Right lobe of liver (tissue), 6 donors: ENCODE measurements around the gene ZNF333. TPM values are rescaled to one million over a fixed set of nuclear protein-coding genes. Genes with fewer than 3 reads are reported as not detected.

ENCODE experiments used
- ATAC-seq, 4 donors: fragments of 200-7000 bp; cut with Tn5 transposase; one replicate each; pipeline ENCODE4 v1.9.1; 2020; ENCODE audit warnings: mild to moderate bottlenecking in 4 of 4, moderate library complexity in 4 of 4
- DNase-seq, 3 donors: peaks; one replicate each; pipeline ENCODE4 v3.0.0-alpha.2; 2020
- H3K27ac ChIP-seq, 3 donors: fragments of 200-600 bp; one replicate each; pipeline ENCODE4 v1.8.0; 2022
- H3K27me3 ChIP-seq, 2 donors: fragments of 200-600 bp; one replicate each; pipeline ENCODE4 v1.8.0; 2022
- H3K36me3 ChIP-seq, 4 donors: fragments of 200-600 bp; sonication (generic) in 1 of 4; one replicate each; pipeline versions ENCODE4 v1.5.1 to v1.8.0; 2017 to 2022; ENCODE audit warnings: control low read depth in 1 of 4
- H3K4me1 ChIP-seq, 4 donors: fragments of 200-600 bp; sonication (generic) in 1 of 4; one replicate each; pipeline versions ENCODE4 v1.5.1 to v1.8.0; 2017 to 2022; ENCODE audit warnings: control low read depth in 1 of 4
- H3K4me3 ChIP-seq, 3 donors: fragments of 200-600 bp; one replicate each; pipeline ENCODE4 v1.8.0; 2022
- H3K9me3 ChIP-seq, 4 donors: fragments of 200-600 bp; sonication (generic) in 1 of 4; one replicate each; pipeline versions ENCODE4 v1.5.1 to v1.8.0; 2017 to 2022; ENCODE audit warnings: control low read depth in 1 of 4
- CTCF ChIP-seq, 4 donors: fragments of 200-600 bp in 3 of 4; fragments of 450-650 bp in 1 of 4; IDR thresholded peaks; one replicate each; pipeline versions ENCODE4 v1.5.1 to v1.8.0; 2016 to 2022; ENCODE audit warnings: antibody characterized with exemption in 4 of 4, mild to moderate bottlenecking in 2 of 4
- POLR2A ChIP-seq: fragments of 450-650 bp; IDR thresholded peaks from one replicate; pipeline ENCODE4 v1.6.1; 2017; ENCODE audit warnings: antibody characterized with exemption, mild to moderate bottlenecking
- WGBS: methylation state at CpG from one replicate; pipeline ENCODE4 v1.1.6; 2018; ENCODE audit warnings: low coverage, low lambda C conversion rate; ENCODE audit not compliant: insufficient coverage; ENCODE audit errors: missing lambda C conversion rate; 5-methylcytosine and 5-hydroxymethylcytosine counted together
- intact Hi-C, 2 donors: fragments of 100-400 bp; cut with DNase I; formaldehyde crosslinking; loops; one replicate each; pipeline versions ENCODE4 v1.11.2 to v1.14.1; 2022
- total RNA-seq, 6 experiments: library from RNA; depleted of rRNA in 2 of 6; stranded (reverse); fragments of >200 nt in 2 of 6; fragmentation: NEBNext Ultra II Directional in 3 of 6; extraction: Animal tissue kit (Norgen Biotek cat#: 25700) in 3 of 6; gene quantifications; one replicate each; pipeline versions ENCODE4 v1.1.0 to v1.2.4, GENCODE V29; 2016 to 2023
- donor health status: DM: no; HTN: yes; CAD: no.
- donor health status: DM: no; HTN: no; CAD: no.
- donor health status: DM: no; HTN: no; CAD: no.
- donor health status: DM: no; HTN: yes; CAD: no.
- donor health status: DM: no; HTN: yes; CAD: no.

ZNF333 gene
- total RNA-seq, 6 experiments from 2014 or later, result 2.5 to 6.1 (median 3.8) TPM

- Histone ChIP-seq H3K36me3 (peaks cover 0 to 48% (median 21%) of the 10 kb centered on the region in 4 donors), H3K4me3 (no peak overlapping the region), H3K27ac (no peak overlapping the region), H3K4me1 (no peaks in the 10 kb centered on the region), H3K27me3 (no peaks in the 10 kb centered on the region), H3K9me3 (no peaks in the 10 kb centered on the region)
- ATAC-seq (no peak), DNase-seq (no peak)
- 93% methylated on average over 4 of the region's 9 CpGs for WGBS
- TF ChIP-seq POLR2A, result no peak
- no peak for TF ChIP-seq CTCF (IDR thresholded peaks at IDR 0.05)
- intact Hi-C loops, result no loop called here
Observed at GRCh38 chr19:14700711-14701375, 11.0 kb downstream of the ZNF333 start.

- Histone ChIP-seq H3K36me3 (peaks cover 0 to 51% (median 22%) of the 10 kb centered on the region in 4 donors), H3K9me3 (no peaks in the 10 kb centered on the region), H3K4me1 (no peaks in the 10 kb centered on the region), H3K27ac (no peak overlapping the region), H3K4me3 (no peak overlapping the region), H3K27me3 (no peaks in the 10 kb centered on the region)
- WGBS, result 87% methylated on average over 3 of the region's 6 CpGs
- DNase-seq, result no peak
- intact Hi-C loops, result no loop called here
- ATAC-seq, result no peak
- TF ChIP-seq CTCF (IDR thresholded peaks at IDR 0.05) (no peak), POLR2A (no peak)
Observed at GRCh38 chr19:14703833-14704232, 14.0 kb downstream of the ZNF333 start.

- H3K36me3 ChIP-seq, result peaks cover 0 to 51% (median 26%) of the 10 kb centered on the region in 4 donors
- no peak overlapping the region for H3K27ac ChIP-seq
- intact Hi-C loops, result no loop called here
- H3K9me3 ChIP-seq, result no peaks in the 10 kb centered on the region
- no peak overlapping the region for H3K4me3 ChIP-seq
- WGBS, result 76% methylated on average over 3 of the region's 6 CpGs
- TF ChIP-seq CTCF (IDR thresholded peaks at IDR 0.05) (no peak), POLR2A (no peak)
- no peak for ATAC-seq
- no peaks in the 10 kb centered on the region for H3K4me1 ChIP-seq
- DNase-seq, result no peak
- no peaks in the 10 kb centered on the region for H3K27me3 ChIP-seq
Observed at GRCh38 chr19:14704450-14704849, 14.6 kb downstream of the ZNF333 start.

DNA sequence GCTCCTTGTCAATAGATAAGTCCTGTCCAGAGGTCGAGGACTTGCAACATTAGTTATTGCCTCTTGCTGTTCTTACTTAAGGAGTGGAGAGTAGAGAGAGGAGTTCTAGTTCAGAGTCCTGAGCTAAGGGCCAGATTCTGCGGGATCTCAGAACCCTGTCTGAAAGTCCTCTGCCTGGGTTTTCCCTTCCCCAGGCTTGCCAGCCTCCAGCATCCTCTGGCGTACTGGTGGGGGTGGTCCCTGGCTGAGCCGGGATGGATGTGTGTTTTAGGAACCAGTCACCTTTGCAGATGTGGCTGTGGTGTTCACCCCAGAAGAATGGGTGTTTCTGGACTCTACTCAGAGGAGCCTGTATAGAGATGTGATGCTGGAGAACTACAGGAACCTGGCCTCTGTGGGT lies 26.0 kb downstream of the ZNF333 start:
- Histone ChIP-seq H3K27me3 (no peaks in the 10 kb centered on the region), H3K4me3 (no peak overlapping the region), H3K27ac (no peak overlapping the region), H3K36me3 (peaks cover 0 to 31% (median 18%) of the 10 kb centered on the region in 4 donors), H3K4me1 (no peaks in the 10 kb centered on the region), H3K9me3 (peaks cover 0 to 34% (median 21%) of the 10 kb centered on the region in 4 donors)
- ATAC-seq (no peak), DNase-seq (no peak)
- TF ChIP-seq POLR2A (no peak), CTCF (IDR thresholded peaks at IDR 0.05) (no peak)
- intact Hi-C loops, result no loop called here
- WGBS, result 96% methylated on average over 2 of the region's 4 CpGs
